ENCODE data around the gene PDZD2.

DNA sequence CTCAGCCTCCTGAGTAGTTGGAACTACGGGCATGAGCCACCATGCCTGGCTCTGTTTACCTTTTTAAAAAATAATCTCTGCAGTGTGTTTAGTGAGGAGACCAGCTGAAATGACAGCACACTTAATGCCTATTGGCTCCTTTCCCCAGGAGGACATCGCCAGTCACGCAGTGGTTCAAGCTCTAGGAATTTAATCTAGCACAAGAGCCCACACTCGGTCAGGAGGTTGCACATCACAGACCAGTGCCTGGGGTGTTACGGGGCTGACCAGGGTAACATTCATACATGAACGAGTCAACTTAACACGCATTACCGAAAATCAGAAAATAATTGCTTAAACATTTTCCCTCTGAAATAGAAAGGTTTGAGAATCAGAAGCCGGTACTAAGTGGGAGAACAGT lies 318.2 kb downstream of the PDZD2 start:
- TF ChIP-seq, protein P1, sequence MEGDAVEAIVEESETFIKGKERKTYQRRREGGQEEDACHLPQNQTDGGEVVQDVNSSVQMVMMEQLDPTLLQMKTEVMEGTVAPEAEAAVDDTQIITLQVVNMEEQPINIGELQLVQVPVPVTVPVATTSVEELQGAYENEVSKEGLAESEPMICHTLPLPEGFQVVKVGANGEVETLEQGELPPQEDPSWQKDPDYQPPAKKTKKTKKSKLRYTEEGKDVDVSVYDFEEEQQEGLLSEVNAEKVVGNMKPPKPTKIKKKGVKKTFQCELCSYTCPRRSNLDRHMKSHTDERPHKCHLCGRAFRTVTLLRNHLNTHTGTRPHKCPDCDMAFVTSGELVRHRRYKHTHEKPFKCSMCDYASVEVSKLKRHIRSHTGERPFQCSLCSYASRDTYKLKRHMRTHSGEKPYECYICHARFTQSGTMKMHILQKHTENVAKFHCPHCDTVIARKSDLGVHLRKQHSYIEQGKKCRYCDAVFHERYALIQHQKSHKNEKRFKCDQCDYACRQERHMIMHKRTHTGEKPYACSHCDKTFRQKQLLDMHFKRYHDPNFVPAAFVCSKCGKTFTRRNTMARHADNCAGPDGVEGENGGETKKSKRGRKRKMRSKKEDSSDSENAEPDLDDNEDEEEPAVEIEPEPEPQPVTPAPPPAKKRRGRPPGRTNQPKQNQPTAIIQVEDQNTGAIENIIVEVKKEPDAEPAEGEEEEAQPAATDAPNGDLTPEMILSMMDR (conservative IDR thresholded peaks at IDR 0.05; ENCODE audit: low read length), result no peak
- TF ChIP-seq EZH2phosphoT487 (IDR thresholded peaks at IDR 0.05; ENCODE audit: borderline replicate concordance), result no peak

Data from Loucy (cell line).